ENCODE results near the gene LGR6.
"Not testable (repeated sequence)": the region's sequence is repeated elsewhere in the genome, so short reads cannot be mapped to it uniquely, and the experiment has no call there.

LGR6 gene

DNA sequence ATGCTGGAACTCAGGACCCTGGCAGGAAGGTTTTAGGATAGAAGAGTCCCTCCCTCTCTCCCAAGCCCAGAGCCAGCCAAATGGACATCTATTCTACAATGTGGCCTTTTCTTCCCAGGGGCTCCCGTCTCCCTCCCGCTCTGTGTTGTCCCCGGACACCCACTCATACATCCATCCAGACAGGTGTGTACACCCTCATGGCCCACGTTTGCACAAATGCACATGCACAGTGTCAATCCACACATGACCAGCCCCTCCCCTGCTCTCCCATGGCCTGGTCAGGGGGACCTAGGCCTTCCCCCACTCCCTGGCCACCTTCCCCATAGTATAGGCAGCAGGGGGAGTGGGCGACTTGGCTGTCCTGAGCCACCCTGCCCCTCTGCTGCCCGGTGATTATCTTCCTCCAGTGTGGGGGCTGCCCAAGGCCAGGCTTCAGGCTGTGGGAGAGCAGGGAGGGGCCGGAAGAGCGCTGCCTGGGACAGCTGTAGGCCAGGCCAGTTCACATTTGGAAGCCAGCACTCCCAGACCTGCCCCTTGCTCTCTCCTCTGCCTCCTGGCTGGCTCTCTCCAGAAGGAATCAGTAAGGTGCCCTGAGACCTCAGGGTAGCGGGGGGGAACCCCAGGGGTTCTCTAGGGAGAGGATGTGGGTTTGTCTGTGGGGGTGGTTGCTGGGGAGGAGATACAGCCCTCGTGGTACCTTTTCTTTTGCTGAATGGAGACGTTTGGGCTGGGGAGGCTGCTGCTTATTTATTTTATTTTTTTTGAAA lies 29.1 kb upstream of the LGR6 start:
- H2AFZ ChIP-seq (ENCODE audit: low read length) = no peak overlapping the region
- peak overlapping the region; percentile 100 for H3K9ac ChIP-seq (ENCODE audit: low read depth, low read length, poor library complexity, severe bottlenecking)
- H3K4me2 ChIP-seq (ENCODE audit: low read depth, low read length, poor library complexity, severe bottlenecking) = peak overlapping the region; percentile 96
- no peaks in the 10 kb centered on the region for H3K36me3 ChIP-seq (ENCODE audit: insufficient read depth, low read length)
- TF ChIP-seq, protein P1, sequence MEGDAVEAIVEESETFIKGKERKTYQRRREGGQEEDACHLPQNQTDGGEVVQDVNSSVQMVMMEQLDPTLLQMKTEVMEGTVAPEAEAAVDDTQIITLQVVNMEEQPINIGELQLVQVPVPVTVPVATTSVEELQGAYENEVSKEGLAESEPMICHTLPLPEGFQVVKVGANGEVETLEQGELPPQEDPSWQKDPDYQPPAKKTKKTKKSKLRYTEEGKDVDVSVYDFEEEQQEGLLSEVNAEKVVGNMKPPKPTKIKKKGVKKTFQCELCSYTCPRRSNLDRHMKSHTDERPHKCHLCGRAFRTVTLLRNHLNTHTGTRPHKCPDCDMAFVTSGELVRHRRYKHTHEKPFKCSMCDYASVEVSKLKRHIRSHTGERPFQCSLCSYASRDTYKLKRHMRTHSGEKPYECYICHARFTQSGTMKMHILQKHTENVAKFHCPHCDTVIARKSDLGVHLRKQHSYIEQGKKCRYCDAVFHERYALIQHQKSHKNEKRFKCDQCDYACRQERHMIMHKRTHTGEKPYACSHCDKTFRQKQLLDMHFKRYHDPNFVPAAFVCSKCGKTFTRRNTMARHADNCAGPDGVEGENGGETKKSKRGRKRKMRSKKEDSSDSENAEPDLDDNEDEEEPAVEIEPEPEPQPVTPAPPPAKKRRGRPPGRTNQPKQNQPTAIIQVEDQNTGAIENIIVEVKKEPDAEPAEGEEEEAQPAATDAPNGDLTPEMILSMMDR (conservative IDR thresholded peaks at IDR 0.05; ENCODE audit: low read length) = no peak
- TF ChIP-seq EZH2phosphoT487 (IDR thresholded peaks at IDR 0.05; ENCODE audit: borderline replicate concordance) = no peak
- H3K79me2 ChIP-seq (ENCODE audit: insufficient read depth, low read length) = peaks cover 54% of the 10 kb centered on the region
- H3K27me3 ChIP-seq (ENCODE audit: insufficient read depth, low read length, poor library complexity, severe bottlenecking) = no peaks in the 10 kb centered on the region
- peak overlapping the region; percentile 61 for H3K4me3 ChIP-seq (ENCODE audit: low read length, poor library complexity, severe bottlenecking)
- peaks cover 63% of the 10 kb centered on the region for H3K4me1 ChIP-seq (ENCODE audit: insufficient read depth, low read length, poor library complexity, severe bottlenecking)
- no peaks in the 10 kb centered on the region for H3K9me2 ChIP-seq (replicated peaks; ENCODE audit: low read depth, low read length)
- no peaks in the 10 kb centered on the region for H3K9me3 ChIP-seq (ENCODE audit: insufficient read depth, low read depth, low read length)
- H3F3A ChIP-seq (ENCODE audit: low read depth) = peaks cover 6% of the 10 kb centered on the region
- H4K20me1 ChIP-seq (ENCODE audit: insufficient read depth, low read length, poor library complexity, severe bottlenecking) = no peaks in the 10 kb centered on the region

DNA sequence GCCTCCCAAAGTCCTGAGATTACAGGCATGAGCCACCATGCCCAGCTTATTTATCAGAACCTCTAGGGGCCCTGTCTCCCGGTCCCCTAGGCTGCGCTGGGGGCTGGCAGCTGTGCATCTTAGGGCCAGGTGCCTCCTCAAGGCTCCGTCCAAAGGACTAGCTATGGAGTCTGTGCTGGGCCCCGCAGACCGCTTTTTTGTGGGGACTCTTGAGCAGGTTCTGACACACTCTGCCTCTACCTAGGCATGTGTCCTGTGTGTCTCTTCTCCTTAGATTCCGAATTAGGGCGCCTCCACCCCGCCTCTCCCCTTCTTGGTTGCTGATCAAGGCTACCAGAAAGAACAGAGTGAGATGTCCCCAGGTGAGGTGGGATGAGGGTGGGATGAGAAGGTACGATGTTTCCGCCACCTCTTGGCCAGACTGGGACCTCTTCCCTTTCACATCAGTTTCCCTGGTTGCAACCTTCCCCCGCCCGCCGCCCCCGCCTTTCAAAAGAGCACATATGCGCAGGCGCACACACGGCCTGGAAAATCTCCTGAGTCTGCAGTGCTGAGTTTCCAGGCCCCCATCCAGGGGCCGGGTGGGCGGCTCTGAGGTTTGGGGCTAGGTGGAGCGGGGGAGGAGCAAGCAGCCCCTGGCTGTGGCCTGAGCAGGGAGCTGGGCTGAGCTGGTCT lies 28.2 kb upstream of the LGR6 start:
- Histone ChIP-seq H2AFZ (ENCODE audit: low read length) (no peak overlapping the region), H3F3A (ENCODE audit: low read depth) (peaks cover 2% of the 10 kb centered on the region; the same call in 1 of the 2 replicates), H3K36me3 (ENCODE audit: insufficient read depth, low read length) (no peaks in the 10 kb centered on the region), H4K20me1 (ENCODE audit: insufficient read depth, low read length, poor library complexity, severe bottlenecking) (no peaks in the 10 kb centered on the region), H3K9ac (ENCODE audit: low read depth, low read length, poor library complexity, severe bottlenecking) (peak overlapping the region; percentile 100), H3K4me2 (ENCODE audit: low read depth, low read length, poor library complexity, severe bottlenecking) (peak overlapping the region; percentile 96), H3K4me3 (ENCODE audit: low read length, poor library complexity, severe bottlenecking) (peak overlapping the region; percentile 61), H3K4me1 (ENCODE audit: insufficient read depth, low read length, poor library complexity, severe bottlenecking) (peaks cover 63% of the 10 kb centered on the region), H3K9me2 (replicated peaks; ENCODE audit: low read depth, low read length) (no peaks in the 10 kb centered on the region), H3K27me3 (ENCODE audit: insufficient read depth, low read length, poor library complexity, severe bottlenecking) (no peaks in the 10 kb centered on the region), H3K9me3 (ENCODE audit: insufficient read depth, low read depth, low read length) (no peaks in the 10 kb centered on the region), H3K79me2 (ENCODE audit: insufficient read depth, low read length) (peaks cover 45% of the 10 kb centered on the region)
- TF ChIP-seq, protein P1 (conservative IDR thresholded peaks at IDR 0.05; ENCODE audit: low read length) = no peak
- no peak for TF ChIP-seq EZH2phosphoT487 (IDR thresholded peaks at IDR 0.05; ENCODE audit: borderline replicate concordance)

DNA sequence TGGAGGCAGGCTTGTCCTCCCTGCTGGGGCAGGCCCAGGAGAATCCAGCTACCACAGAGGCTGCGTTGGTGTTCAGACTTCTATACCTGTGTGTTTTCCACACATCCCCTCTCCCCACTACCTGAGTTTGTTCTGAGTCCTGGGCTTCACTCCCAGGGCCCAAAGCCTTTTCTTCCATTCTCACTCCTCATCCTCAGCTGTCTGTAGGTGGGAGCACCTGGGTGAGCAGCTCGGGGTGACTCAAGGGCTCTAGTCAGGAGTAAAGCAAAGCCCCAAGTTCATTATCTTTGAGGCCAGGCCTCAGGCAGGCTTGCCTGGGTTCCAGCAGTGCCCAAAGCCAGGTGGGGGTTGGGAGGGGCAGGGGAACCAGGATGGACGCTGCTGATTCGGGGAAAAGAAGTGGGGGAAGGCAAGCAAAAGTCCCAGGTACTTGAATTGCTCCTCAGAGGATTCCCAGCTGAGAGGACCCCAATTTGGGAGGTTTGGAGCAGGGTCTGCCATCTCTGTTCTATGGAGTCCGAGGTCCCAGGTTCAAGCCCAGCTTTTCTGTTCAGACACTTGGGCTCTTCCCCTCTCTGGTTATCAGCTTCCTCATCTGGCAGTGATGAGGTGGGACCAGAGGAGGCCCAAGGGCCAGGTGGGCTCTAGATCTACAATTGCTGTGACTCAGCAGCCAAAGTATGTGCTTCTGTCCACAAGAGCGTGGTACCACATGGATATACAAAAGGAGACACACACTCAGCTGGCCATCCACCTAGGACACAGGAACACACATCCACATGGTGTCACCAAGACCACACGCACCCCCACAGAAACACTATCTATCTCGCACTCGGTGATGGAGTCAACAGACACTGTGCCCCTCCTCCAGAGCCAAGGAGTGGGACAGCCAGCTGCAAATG lies 27.4 kb upstream of the LGR6 start:
- Histone ChIP-seq H3K4me2 (ENCODE audit: low read depth, low read length, poor library complexity, severe bottlenecking) (peak overlapping the region; percentile 96), H3K4me3 (ENCODE audit: low read length, poor library complexity, severe bottlenecking) (peak overlapping the region; percentile 61), H3K27me3 (ENCODE audit: insufficient read depth, low read length, poor library complexity, severe bottlenecking) (no peaks in the 10 kb centered on the region), H3K79me2 (ENCODE audit: insufficient read depth, low read length) (peaks cover 38% of the 10 kb centered on the region), H3K4me1 (ENCODE audit: insufficient read depth, low read length, poor library complexity, severe bottlenecking) (peaks cover 57% of the 10 kb centered on the region), H3K36me3 (ENCODE audit: insufficient read depth, low read length) (no peaks in the 10 kb centered on the region), H3K9me3 (ENCODE audit: insufficient read depth, low read depth, low read length) (no peaks in the 10 kb centered on the region), H3F3A (ENCODE audit: low read depth) (peaks cover 2% of the 10 kb centered on the region; the same call in 1 of the 2 replicates), H3K9ac (ENCODE audit: low read depth, low read length, poor library complexity, severe bottlenecking) (peak overlapping the region; percentile 100), H3K9me2 (replicated peaks; ENCODE audit: low read depth, low read length) (no peaks in the 10 kb centered on the region), H2AFZ (ENCODE audit: low read length) (no peak overlapping the region), H4K20me1 (ENCODE audit: insufficient read depth, low read length, poor library complexity, severe bottlenecking) (no peaks in the 10 kb centered on the region)
- TF ChIP-seq, protein P1 (conservative IDR thresholded peaks at IDR 0.05; ENCODE audit: low read length) = no peak
- no peak for TF ChIP-seq EZH2phosphoT487 (IDR thresholded peaks at IDR 0.05; ENCODE audit: borderline replicate concordance)

DNA sequence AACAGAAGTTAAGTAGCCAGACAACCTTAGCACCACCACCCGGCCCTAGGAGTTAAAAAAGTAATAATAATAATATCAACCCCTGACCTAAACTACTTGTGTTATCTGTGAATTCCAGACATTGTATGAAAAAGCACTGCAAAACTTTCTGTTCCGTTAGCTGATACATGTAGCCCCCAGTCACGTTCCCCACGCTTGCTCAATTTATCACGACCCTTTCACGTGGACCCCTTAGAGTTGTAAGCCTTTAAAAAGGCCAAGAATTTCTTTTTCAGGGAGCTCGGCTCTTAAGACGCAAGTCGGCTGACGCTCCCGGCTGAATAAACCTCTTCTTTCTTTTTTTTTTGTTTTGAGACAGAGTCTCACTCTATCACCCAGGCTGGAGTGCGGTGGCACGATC lies 26.5 kb upstream of the LGR6 start:
- H4K20me1 ChIP-seq (ENCODE audit: insufficient read depth, low read length, poor library complexity, severe bottlenecking); H3K9me2 ChIP-seq (replicated peaks; ENCODE audit: low read depth, low read length); H3K27me3 ChIP-seq (ENCODE audit: insufficient read depth, low read length, poor library complexity, severe bottlenecking); H3F3A ChIP-seq (ENCODE audit: low read depth); H3K36me3 ChIP-seq (ENCODE audit: insufficient read depth, low read length); H2AFZ ChIP-seq (ENCODE audit: low read length); H3K4me3 ChIP-seq (ENCODE audit: low read length, poor library complexity, severe bottlenecking); H3K9me3 ChIP-seq (ENCODE audit: insufficient read depth, low read depth, low read length): not testable (repeated sequence)
- Histone ChIP-seq H3K4me1 (ENCODE audit: insufficient read depth, low read length, poor library complexity, severe bottlenecking) (peaks cover 49% of the 10 kb centered on the region), H3K9ac (ENCODE audit: low read depth, low read length, poor library complexity, severe bottlenecking) (peak overlapping the region; percentile 100), H3K4me2 (ENCODE audit: low read depth, low read length, poor library complexity, severe bottlenecking) (peak overlapping the region; percentile 96), H3K79me2 (ENCODE audit: insufficient read depth, low read length) (peaks cover 30% of the 10 kb centered on the region)

All from Loucy (cell line).